ENCODE results near the gene POLE.

DNA sequence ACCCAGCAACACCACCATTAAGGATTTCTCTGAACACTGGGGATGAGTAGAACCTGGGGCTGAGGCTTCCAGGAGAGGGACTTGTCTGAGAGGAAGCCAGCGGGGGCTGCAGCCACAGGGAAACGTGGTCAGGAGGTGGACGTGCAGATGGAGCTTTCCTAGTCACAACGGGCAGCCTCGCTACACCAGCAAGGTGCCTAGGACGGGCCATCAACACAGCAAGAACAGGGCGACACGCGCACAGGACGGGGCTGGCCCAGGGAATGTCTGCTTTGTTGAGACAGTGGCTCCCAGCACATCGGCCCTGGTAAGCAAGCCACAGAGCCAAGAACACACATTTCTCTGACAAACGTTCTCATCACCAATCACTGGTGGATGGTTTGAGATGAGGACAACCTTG is 49.2 kb upstream of the POLE start:
- no peak for TF ChIP-seq CTCF (IDR thresholded peaks at IDR 0.05; ENCODE audit: low read depth, low read length)
- no peak for TF ChIP-seq MAX (IDR thresholded peaks at IDR 0.05; ENCODE audit: low read depth, low read length)
- no peak for TF ChIP-seq POLR2A (IDR thresholded peaks at IDR 0.05; ENCODE audit: extremely low read depth, insufficient read length)
- no peak for TF ChIP-seq MYC (IDR thresholded peaks at IDR 0.05; ENCODE audit: low read depth, low read length)
